H9 (cell line): ENCODE measurements around the gene COL23A1. TPM values are rescaled to one million over a fixed set of nuclear protein-coding genes. Genes with fewer than 3 reads are reported as not detected.
A peak's percentile ranks its signal among the peaks of the same experiment; 100 is the strongest.

Experiments used
- DNase-seq: peaks from one replicate; pipeline ENCODE4 v3.0.0-alpha.2; 2017
- H2AFZ ChIP-seq: one replicate; pipeline ENCODE4 v1.6.1; 2013; ENCODE audit warnings: mild to moderate bottlenecking, low read length, control low read depth, moderate library complexity
- H2AK5ac ChIP-seq: 2 replicates; pipeline ENCODE4 v1.6.1; 2013; ENCODE audit warnings: low read length, control low read depth, mixed read lengths; ENCODE audit not compliant: insufficient read length
- H2BK120ac ChIP-seq: one replicate; pipeline ENCODE4 v1.6.1; 2013; ENCODE audit warnings: low read depth, mild to moderate bottlenecking, low read length, control low read depth, inconsistent platforms; ENCODE audit not compliant: poor library complexity, severe bottlenecking
- H2BK12ac ChIP-seq: 2 replicates; pipeline ENCODE4 v1.6.1; 2013; ENCODE audit warnings: low read length, control low read depth, mixed read lengths, low read depth; ENCODE audit not compliant: insufficient read length
- H2BK15ac ChIP-seq: 2 replicates; pipeline ENCODE4 v1.6.1; 2013; ENCODE audit warnings: low read depth, low read length, control low read depth
- H2BK20ac ChIP-seq: one replicate; pipeline ENCODE4 v1.6.1; 2013; ENCODE audit warnings: low read depth, mild to moderate bottlenecking, low read length, control low read depth, inconsistent platforms; ENCODE audit not compliant: poor library complexity, severe bottlenecking
- H2BK5ac ChIP-seq: 2 replicates; pipeline ENCODE4 v1.6.1; 2013; ENCODE audit warnings: low read length, control low read depth, mixed read lengths; ENCODE audit not compliant: insufficient read length
- H3K14ac ChIP-seq: 2 replicates; pipeline ENCODE4 v1.6.1; 2013; ENCODE audit warnings: low read length, control low read depth; ENCODE audit not compliant: insufficient read depth
- H3K18ac ChIP-seq: 2 replicates; pipeline ENCODE4 v1.6.1; 2013; ENCODE audit warnings: low read depth, mild to moderate bottlenecking, mixed read lengths, low read length, control low read depth; ENCODE audit not compliant: insufficient read length
- H3K23ac ChIP-seq: 2 replicates; pipeline ENCODE4 v1.6.1; 2013; ENCODE audit warnings: low read length, control low read depth, mixed read lengths, low read depth; ENCODE audit not compliant: insufficient read length
- H3K23me2 ChIP-seq: 2 replicates; pipeline ENCODE4 v1.6.1; 2013; ENCODE audit warnings: low read depth, mild to moderate bottlenecking, mixed read lengths, low read length, control low read depth; ENCODE audit not compliant: insufficient read length, poor library complexity, severe bottlenecking
- H3K27ac ChIP-seq: 2 replicates; pipeline ENCODE4 v1.5.1; 2013; ENCODE audit warnings: low read length, control low read depth, mixed read lengths, low read depth; ENCODE audit not compliant: insufficient read length
- H3K27me3 ChIP-seq: 2 replicates; pipeline ENCODE4 v1.6.1; 2013; ENCODE audit warnings: low read length, control low read depth, inconsistent platforms; ENCODE audit not compliant: insufficient read depth
- H3K4ac ChIP-seq: 2 replicates; pipeline ENCODE4 v1.6.1; 2013; ENCODE audit warnings: low read depth, mild to moderate bottlenecking, control low read depth, inconsistent platforms, low read length, moderate library complexity
- H3K4me1 ChIP-seq: 2 replicates; pipeline ENCODE4 v1.6.1; 2013; ENCODE audit warnings: low read length, control low read depth, inconsistent platforms; ENCODE audit not compliant: insufficient read depth
- H3K4me2 ChIP-seq: 2 replicates; pipeline ENCODE4 v1.6.1; 2013; ENCODE audit warnings: low read length, control low read depth, mixed read lengths; ENCODE audit not compliant: insufficient read length, insufficient read depth
- H3K56ac ChIP-seq: 2 replicates; pipeline ENCODE4 v1.6.1; 2013; ENCODE audit warnings: low read depth, mild to moderate bottlenecking, mixed read lengths, low read length, control low read depth; ENCODE audit not compliant: insufficient read length
- H3K79me1 ChIP-seq: 2 replicates; pipeline ENCODE4 v1.6.1; 2013; ENCODE audit warnings: low read depth, mild to moderate bottlenecking, moderate library complexity, low read length, control low read depth, inconsistent platforms; ENCODE audit not compliant: insufficient read depth, poor library complexity, severe bottlenecking
- H3K79me2 ChIP-seq: 2 replicates; pipeline ENCODE4 v1.6.1; 2013; ENCODE audit warnings: low read length, control low read depth, inconsistent platforms; ENCODE audit not compliant: insufficient read depth
- H3K9ac ChIP-seq: 2 replicates; pipeline ENCODE4 v1.6.1; 2013; ENCODE audit warnings: low read length, control low read depth, mixed read lengths; ENCODE audit not compliant: insufficient read length; ENCODE audit errors: extremely low read depth
- H3K9me3 ChIP-seq: one replicate; pipeline ENCODE4 v1.6.1; 2013; ENCODE audit warnings: low read depth, low read length, inconsistent platforms; ENCODE audit not compliant: control insufficient read depth
- H3T11ph ChIP-seq: one replicate; pipeline ENCODE4 v1.6.1; 2013; ENCODE audit warnings: mild to moderate bottlenecking, low read length, control low read depth, inconsistent platforms
- H4K20me1 ChIP-seq: one replicate; pipeline ENCODE4 v1.6.1; 2013; ENCODE audit not compliant: control insufficient read depth, insufficient read length, insufficient read depth
- H4K5ac ChIP-seq: 2 replicates; pipeline ENCODE4 v1.6.1; 2013; ENCODE audit warnings: low read depth, mild to moderate bottlenecking, mixed read lengths, low read length, control low read depth; ENCODE audit not compliant: insufficient read length
- H4K8ac ChIP-seq: replicated peaks from 2 replicates; pipeline ENCODE4 v1.6.1; 2013; ENCODE audit warnings: low read length, control low read depth, mixed read lengths, low read depth; ENCODE audit not compliant: insufficient read length
- H4K91ac ChIP-seq: 2 replicates; pipeline ENCODE4 v1.6.1; 2013; ENCODE audit warnings: low read depth, mild to moderate bottlenecking, moderate library complexity, mixed read lengths, low read length, control low read depth; ENCODE audit not compliant: insufficient read length
- H3K27ac Mint-ChIP-seq, 3 experiments: 2 replicates in 2 of 3; 3 replicates in 1 of 3; pipeline ENCODE4 v1.8.0; 2020 to 2021; ENCODE audit warnings: mixed read lengths in 3 of 3, mild to moderate bottlenecking in 1 of 3, moderate library complexity in 1 of 3
- H3K27me3 Mint-ChIP-seq: 2 replicates; pipeline ENCODE4 v1.8.0; 2021; ENCODE audit warnings: low read depth, mild to moderate bottlenecking, moderate library complexity, mixed read lengths
- H3K36me3 Mint-ChIP-seq, 3 experiments: 2 replicates in 2 of 3; 3 replicates in 1 of 3; pipeline ENCODE4 v1.8.0; 2020 to 2021; ENCODE audit warnings: low read depth in 3 of 3, mixed read lengths in 3 of 3; ENCODE audit not compliant: insufficient read depth in 1 of 3
- H3K4me1 Mint-ChIP-seq, 2 experiments: 2 replicates each; pipeline ENCODE4 v1.8.0; 2020; ENCODE audit warnings: mixed read lengths in 2 of 2
- H3K4me3 Mint-ChIP-seq, 2 experiments: 2 replicates in 1 of 2; 3 replicates in 1 of 2; pipeline ENCODE4 v1.8.0; 2020 to 2021; ENCODE audit warnings: mild to moderate bottlenecking in 2 of 2, mixed read lengths in 2 of 2, moderate library complexity in 1 of 2
- H3K9me3 Mint-ChIP-seq, 2 experiments: 2 replicates in 1 of 2; 3 replicates in 1 of 2; pipeline ENCODE4 v1.8.0; 2020; ENCODE audit warnings: mild to moderate bottlenecking in 2 of 2, mixed read lengths in 2 of 2, moderate library complexity in 1 of 2
- CTCF ChIP-seq: fragments of 200-600 bp; sonication (generic); conservative IDR thresholded peaks from 3 replicates; pipeline ENCODE4 v1.8.0; 2021; ENCODE audit warnings: antibody characterized with exemption, mild to moderate bottlenecking
- WGBS: extraction: QIAGEN DNeasy Blood & Tissue Kit; methylation state at CpG from one replicate; pipeline ENCODE4 v1.1.7; 2013; ENCODE audit warnings: missing lambda C conversion rate, low lambda C conversion rate, mixed read lengths; ENCODE audit not compliant: insufficient read length; ENCODE audit errors: extremely low coverage; 5-methylcytosine and 5-hydroxymethylcytosine counted together
- total RNA-seq: library from RNA; stranded (reverse); gene quantifications from 2 replicates; pipeline ENCODE4 v1.2.1, GENCODE V29; 2021

COL23A1 gene
- total RNA-seq, 1 experiment from 2014 or later = 2.6 TPM

DNA sequence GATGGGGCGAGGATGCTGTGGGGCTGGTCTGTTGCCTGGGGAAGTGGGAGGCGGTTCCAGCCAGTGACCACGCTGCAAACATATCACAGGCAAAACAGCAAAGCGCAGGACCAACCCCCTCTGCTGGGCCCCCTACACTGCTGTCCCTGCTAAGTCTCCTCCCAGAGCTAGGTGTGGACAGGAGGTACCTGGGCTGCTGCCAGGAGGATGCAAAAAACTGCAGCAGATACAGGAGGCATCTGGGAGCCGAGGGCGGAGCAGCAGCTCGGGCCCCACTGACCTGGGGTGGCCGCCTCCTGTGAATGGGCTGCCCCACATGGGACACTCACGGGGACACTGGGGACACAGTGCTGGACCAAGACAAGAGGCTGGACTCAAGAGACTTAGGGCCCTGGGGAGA is 309.6 kb downstream of the COL23A1 start:
- Mint-ChIP-seq H3K4me1 (peaks cover 4 to 9% of the 10 kb centered on the region in 2 experiments), H3K27me3 (peaks cover 42% of the 10 kb centered on the region), H3K4me3 (no peak overlapping the region; a peak in 1 of 5 replicates), H3K9me3 (peaks cover 6 to 10% of the 10 kb centered on the region in 2 experiments; a peak in 4 of 5 replicates), H3K36me3 (peaks cover 0 to 2% (median 0%) of the 10 kb centered on the region in 3 experiments; a peak in 3 of 7 replicates), H3K27ac (peak overlapping the region in 1 of 3 experiments; percentile 32; a peak in 1 of 7 replicates)
- no peak overlapping the region for H4K91ac ChIP-seq
- no peak overlapping the region for H3K9ac ChIP-seq
- no peak overlapping the region for H2BK12ac ChIP-seq
- H3K79me2 ChIP-seq = no peaks in the 10 kb centered on the region
- no peak overlapping the region for H2BK20ac ChIP-seq
- no peak overlapping the region for H3K4me2 ChIP-seq
- no peak overlapping the region for H3K56ac ChIP-seq
- no peak overlapping the region for H3K23ac ChIP-seq
- no peaks in the 10 kb centered on the region for H3K23me2 ChIP-seq
- H2BK15ac ChIP-seq = no peak overlapping the region
- no peak for DNase-seq
- H3K9me3 ChIP-seq = no peaks in the 10 kb centered on the region
- H3K4me1 ChIP-seq = no peaks in the 10 kb centered on the region
- H3K79me1 ChIP-seq = no peaks in the 10 kb centered on the region
- no peak overlapping the region for H2AK5ac ChIP-seq
- H4K20me1 ChIP-seq = no peaks in the 10 kb centered on the region
- H3K4ac ChIP-seq = no peak overlapping the region
- H2BK5ac ChIP-seq = no peak overlapping the region
- no peak overlapping the region for H2AFZ ChIP-seq
- TF ChIP-seq CTCF = no peak
- WGBS = no CpG with 5 or more reads among the region's 9 CpGs
- no peak overlapping the region for H3K18ac ChIP-seq
- H2BK120ac ChIP-seq = no peak overlapping the region
- no peaks in the 10 kb centered on the region for H3K27me3 ChIP-seq
- H4K5ac ChIP-seq = no peak overlapping the region
- H3K27ac ChIP-seq = no peak overlapping the region
- no peak overlapping the region for H3K14ac ChIP-seq
- no peak overlapping the region for H3T11ph ChIP-seq
- no peak overlapping the region for H4K8ac ChIP-seq
